ENCODE data around the gene MTHFD1L.
"Not testable (repeated sequence)": the region's sequence is repeated elsewhere in the genome, so short reads cannot be mapped to it uniquely, and the experiment has no call there.

MTHFD1L gene

GRCh38 chr6:151071295-151071694, 205.8 kb downstream of the MTHFD1L start:
- DNase-seq = no peak

GRCh38 chr6:151073146-151073545, 207.6 kb downstream of the MTHFD1L start:
- no peak for DNase-seq

GRCh38 chr6:151073701-151074100, 208.2 kb downstream of the MTHFD1L start:
- DNase-seq = no peak

- DNase-seq = no peak
These were observed 209.5 kb downstream of the MTHFD1L start for GRCh38 chr6:151075005-151075404.

GRCh38 chr6:151075527-151075926, 210.0 kb downstream of the MTHFD1L start:
- no peak for DNase-seq

- DNase-seq = no peak
These were observed 210.5 kb downstream of the MTHFD1L start for GRCh38 chr6:151075930-151076555.

GRCh38 chr6:151078655-151079054, 213.2 kb downstream of the MTHFD1L start:
- DNase-seq = no peak

GRCh38 chr6:151081656-151082055, 216.2 kb downstream of the MTHFD1L start:
- no peak for DNase-seq

- no peak for DNase-seq
These were observed 216.6 kb downstream of the MTHFD1L start for GRCh38 chr6:151082079-151082478.

GRCh38 chr6:151084275-151084674, 218.8 kb downstream of the MTHFD1L start:
- no peak for DNase-seq

- DNase-seq = not testable (repeated sequence)
These were observed 221.6 kb downstream of the MTHFD1L start for GRCh38 chr6:151087055-151087454.

- no peak for DNase-seq
These were observed 222.5 kb downstream of the MTHFD1L start for GRCh38 chr6:151087861-151088598.

- no peak for DNase-seq
These were observed 223.1 kb downstream of the MTHFD1L start for GRCh38 chr6:151088599-151088935.

- no peak for DNase-seq
These were observed 223.5 kb downstream of the MTHFD1L start for GRCh38 chr6:151088963-151089362.

- DNase-seq = no peak
These were observed 224.5 kb downstream of the MTHFD1L start for GRCh38 chr6:151089978-151090377.

GRCh38 chr6:151091571-151091970, 226.1 kb downstream of the MTHFD1L start:
- no peak for DNase-seq

GRCh38 chr6:151092591-151092990, 227.1 kb downstream of the MTHFD1L start:
- DNase-seq = no peak

- no peak for DNase-seq
These were observed 228.2 kb downstream of the MTHFD1L start for GRCh38 chr6:151093706-151094105.

- DNase-seq = no peak
These were observed 230.2 kb downstream of the MTHFD1L start for GRCh38 chr6:151095538-151096254.

GRCh38 chr6:151096255-151096612, 230.7 kb downstream of the MTHFD1L start:
- no peak for DNase-seq

GRCh38 chr6:151096691-151097606, 231.4 kb downstream of the MTHFD1L start:
- DNase-seq = no peak

GRCh38 chr6:151098166-151098565, 232.7 kb downstream of the MTHFD1L start:
- no peak for DNase-seq

- no peak for DNase-seq
These were observed 234.8 kb downstream of the MTHFD1L start for GRCh38 chr6:151100326-151100725.

Data from activated gamma-delta T cell (primary cell).